ENCODE data around the gene GSTA5.

Gene GSTA5

DNA sequence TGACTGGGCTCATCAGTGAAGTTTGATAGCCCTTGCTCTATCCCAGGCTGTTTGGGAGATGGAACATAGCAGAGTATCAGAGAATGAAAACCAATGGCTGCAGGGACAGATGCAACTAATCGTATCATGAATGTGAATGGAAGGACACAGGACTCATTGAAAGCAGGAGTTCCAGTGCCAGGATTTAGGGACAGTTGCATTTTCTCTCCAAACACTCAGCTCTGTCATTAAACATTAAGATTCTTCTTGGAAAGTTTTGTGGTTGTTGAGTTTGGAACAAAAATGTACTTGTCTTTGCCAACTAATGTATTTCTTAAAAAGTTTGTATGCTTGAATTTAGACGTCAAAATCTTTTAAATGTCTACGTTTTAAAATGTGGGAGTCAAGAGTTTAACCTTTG is 31.0 kb upstream of the GSTA5 start:
- TF ChIP-seq FOXP2 (optimal IDR thresholded peaks at IDR 0.05; ENCODE audit: borderline replicate concordance, extremely low read depth, extremely low read length, insufficient read depth), result no peak
- TF ChIP-seq POLR2AphosphoS5 (IDR thresholded peaks at IDR 0.05; ENCODE audit: low read depth, low read length), result no peak
- TF ChIP-seq, protein P1, sequence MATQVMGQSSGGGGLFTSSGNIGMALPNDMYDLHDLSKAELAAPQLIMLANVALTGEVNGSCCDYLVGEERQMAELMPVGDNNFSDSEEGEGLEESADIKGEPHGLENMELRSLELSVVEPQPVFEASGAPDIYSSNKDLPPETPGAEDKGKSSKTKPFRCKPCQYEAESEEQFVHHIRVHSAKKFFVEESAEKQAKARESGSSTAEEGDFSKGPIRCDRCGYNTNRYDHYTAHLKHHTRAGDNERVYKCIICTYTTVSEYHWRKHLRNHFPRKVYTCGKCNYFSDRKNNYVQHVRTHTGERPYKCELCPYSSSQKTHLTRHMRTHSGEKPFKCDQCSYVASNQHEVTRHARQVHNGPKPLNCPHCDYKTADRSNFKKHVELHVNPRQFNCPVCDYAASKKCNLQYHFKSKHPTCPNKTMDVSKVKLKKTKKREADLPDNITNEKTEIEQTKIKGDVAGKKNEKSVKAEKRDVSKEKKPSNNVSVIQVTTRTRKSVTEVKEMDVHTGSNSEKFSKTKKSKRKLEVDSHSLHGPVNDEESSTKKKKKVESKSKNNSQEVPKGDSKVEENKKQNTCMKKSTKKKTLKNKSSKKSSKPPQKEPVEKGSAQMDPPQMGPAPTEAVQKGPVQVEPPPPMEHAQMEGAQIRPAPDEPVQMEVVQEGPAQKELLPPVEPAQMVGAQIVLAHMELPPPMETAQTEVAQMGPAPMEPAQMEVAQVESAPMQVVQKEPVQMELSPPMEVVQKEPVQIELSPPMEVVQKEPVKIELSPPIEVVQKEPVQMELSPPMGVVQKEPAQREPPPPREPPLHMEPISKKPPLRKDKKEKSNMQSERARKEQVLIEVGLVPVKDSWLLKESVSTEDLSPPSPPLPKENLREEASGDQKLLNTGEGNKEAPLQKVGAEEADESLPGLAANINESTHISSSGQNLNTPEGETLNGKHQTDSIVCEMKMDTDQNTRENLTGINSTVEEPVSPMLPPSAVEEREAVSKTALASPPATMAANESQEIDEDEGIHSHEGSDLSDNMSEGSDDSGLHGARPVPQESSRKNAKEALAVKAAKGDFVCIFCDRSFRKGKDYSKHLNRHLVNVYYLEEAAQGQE (IDR thresholded peaks at IDR 0.05; ENCODE audit: insufficient read depth in 1 of 2, low read depth in 2 of 2, low read length in 2 of 2), result no peak
- no peak for TF ChIP-seq TAF1 (IDR thresholded peaks at IDR 0.05; ENCODE audit: borderline replicate concordance, insufficient read depth, low read length)
- TF ChIP-seq SIN3A (IDR thresholded peaks at IDR 0.05; ENCODE audit: borderline replicate concordance, insufficient read depth, low read length), result no peak

DNA sequence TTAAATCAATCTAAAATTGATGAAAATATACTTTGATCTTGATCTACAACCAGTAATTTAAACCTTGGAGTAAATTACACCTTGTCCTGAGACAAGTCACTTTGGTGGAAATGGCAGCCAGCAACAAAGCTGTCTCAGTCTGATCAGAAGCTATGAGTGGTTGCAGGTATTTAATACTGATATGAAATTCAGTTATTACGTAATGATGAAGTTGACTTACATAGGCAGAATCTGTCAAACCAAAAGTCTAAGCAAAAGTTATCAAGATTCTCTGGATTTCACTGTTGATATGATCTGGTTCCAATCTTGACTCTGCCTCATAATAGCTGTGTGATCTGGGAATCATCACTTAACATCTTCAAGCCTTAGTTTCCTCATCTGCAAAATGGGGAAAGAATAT is 27.6 kb upstream of the GSTA5 start:
- no peak for TF ChIP-seq SIN3A (IDR thresholded peaks at IDR 0.05; ENCODE audit: borderline replicate concordance, insufficient read depth, low read length)
- TF ChIP-seq FOXP2 (optimal IDR thresholded peaks at IDR 0.05; ENCODE audit: borderline replicate concordance, extremely low read depth, extremely low read length, insufficient read depth), result no peak
- TF ChIP-seq POLR2AphosphoS5 (IDR thresholded peaks at IDR 0.05; ENCODE audit: low read depth, low read length), result no peak
- TF ChIP-seq, protein P1 (IDR thresholded peaks at IDR 0.05; ENCODE audit: insufficient read depth in 1 of 2, low read depth in 2 of 2, low read length in 2 of 2), result no peak
- TF ChIP-seq TAF1 (IDR thresholded peaks at IDR 0.05; ENCODE audit: borderline replicate concordance, insufficient read depth, low read length), result no peak

DNA sequence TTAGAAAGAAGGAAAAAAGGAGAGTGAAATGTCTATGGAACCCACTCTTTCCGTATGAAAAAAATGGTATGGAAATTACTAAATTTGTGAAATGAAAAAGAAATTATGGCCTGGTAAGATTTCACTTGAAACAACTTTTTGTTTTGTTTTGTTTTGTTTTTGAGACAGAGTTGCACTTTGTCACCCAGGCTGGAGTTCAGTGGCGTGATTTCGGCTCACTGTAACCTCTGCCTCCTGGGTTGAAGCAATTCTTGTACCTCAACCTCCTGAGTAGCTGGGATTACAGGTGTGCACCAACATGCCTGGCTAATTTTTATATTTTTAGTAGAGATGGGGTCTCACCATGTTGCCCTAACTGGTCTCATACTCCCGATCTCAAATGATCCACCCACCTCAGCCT is 17.8 kb upstream of the GSTA5 start:
- no peak for TF ChIP-seq SIN3A (IDR thresholded peaks at IDR 0.05; ENCODE audit: borderline replicate concordance, insufficient read depth, low read length)
- TF ChIP-seq, protein P1 (IDR thresholded peaks at IDR 0.05; ENCODE audit: insufficient read depth in 1 of 2, low read depth in 2 of 2, low read length in 2 of 2), result no peak

DNA sequence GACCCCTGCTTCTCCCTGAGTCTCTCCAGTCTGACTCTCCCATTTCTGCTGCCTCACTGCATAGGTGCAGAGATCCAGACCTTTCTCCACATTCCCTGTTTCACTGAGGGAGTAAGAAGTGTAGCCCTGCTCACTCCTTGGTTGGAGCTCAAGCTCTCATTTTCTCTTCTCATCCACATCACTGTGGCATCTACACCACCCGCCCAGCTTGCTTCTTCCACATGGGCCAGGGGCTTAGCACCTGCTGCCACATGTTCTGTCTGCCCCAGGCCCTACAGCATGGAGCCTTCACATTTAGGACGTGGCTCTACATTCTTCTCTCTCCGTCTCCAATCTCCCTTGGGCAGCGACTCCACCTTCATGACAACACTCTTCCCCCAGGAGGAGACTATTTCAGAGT is 8.5 kb upstream of the GSTA5 start:
- TF ChIP-seq FOXP2 (optimal IDR thresholded peaks at IDR 0.05; ENCODE audit: borderline replicate concordance, extremely low read depth, extremely low read length, insufficient read depth) (no peak), SIN3A (IDR thresholded peaks at IDR 0.05; ENCODE audit: borderline replicate concordance, insufficient read depth, low read length) (no peak), POLR2AphosphoS5 (IDR thresholded peaks at IDR 0.05; ENCODE audit: low read depth, low read length) (no peak), TAF1 (IDR thresholded peaks at IDR 0.05; ENCODE audit: borderline replicate concordance, insufficient read depth, low read length) (no peak)
- TF ChIP-seq, protein P1 (IDR thresholded peaks at IDR 0.05; ENCODE audit: insufficient read depth in 1 of 2, low read depth in 2 of 2, low read length in 2 of 2), result no peak

DNA sequence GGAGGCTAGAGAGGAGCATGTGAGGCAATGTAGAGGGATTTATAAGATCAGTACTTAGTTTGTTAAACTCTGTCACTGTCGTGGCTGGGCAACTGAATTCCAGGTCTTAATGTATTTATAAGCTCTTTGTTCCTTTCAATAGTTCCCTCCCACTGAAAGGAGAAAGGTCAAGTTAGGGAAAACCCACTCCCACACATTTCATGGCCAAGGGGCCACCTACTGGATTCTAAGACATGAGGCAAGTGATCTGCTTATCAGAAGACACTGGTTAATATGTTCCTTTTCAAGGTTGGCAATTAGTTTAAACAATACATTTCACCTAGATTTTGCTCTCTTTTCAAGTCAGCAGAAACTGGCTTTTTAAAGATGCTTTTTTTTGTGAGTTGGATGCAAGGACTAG is 5.4 kb upstream of the GSTA5 start:
- TF ChIP-seq FOXP2 (optimal IDR thresholded peaks at IDR 0.05; ENCODE audit: borderline replicate concordance, extremely low read depth, extremely low read length, insufficient read depth), result no peak
- TF ChIP-seq SIN3A (IDR thresholded peaks at IDR 0.05; ENCODE audit: borderline replicate concordance, insufficient read depth, low read length), result no peak
- no peak for TF ChIP-seq POLR2AphosphoS5 (IDR thresholded peaks at IDR 0.05; ENCODE audit: low read depth, low read length)
- TF ChIP-seq, protein P1 (IDR thresholded peaks at IDR 0.05; ENCODE audit: insufficient read depth in 1 of 2, low read depth in 2 of 2, low read length in 2 of 2), result no peak
- TF ChIP-seq TAF1 (IDR thresholded peaks at IDR 0.05; ENCODE audit: borderline replicate concordance, insufficient read depth, low read length), result no peak

All from PFSK-1 (cell line).